ENCODE data around the gene NAV2. TPM values are rescaled to one million over a fixed set of nuclear protein-coding genes. Genes with fewer than 3 reads are reported as not detected.

NAV2 gene
- total RNA-seq, 1 experiment from 2014 or later = 46.3 TPM

DNA sequence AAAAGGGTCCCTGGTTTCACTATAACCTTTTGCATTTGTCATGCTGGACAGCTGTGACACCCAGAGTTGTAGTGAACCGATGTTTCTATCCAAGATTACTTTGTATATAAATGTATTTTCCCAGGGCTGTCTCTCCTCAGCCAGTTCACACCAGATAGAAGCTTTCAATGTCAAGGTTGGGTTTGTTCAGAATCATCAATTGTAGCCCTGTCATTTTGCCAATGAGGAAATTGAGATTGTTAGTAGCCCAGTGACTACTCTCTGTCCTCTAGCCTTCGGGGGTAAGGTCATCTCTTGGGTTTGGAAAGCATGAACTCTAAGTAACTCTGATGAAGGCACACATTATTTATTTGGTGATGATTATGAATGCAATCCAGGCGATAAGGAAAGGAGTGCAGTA, 282.0 kb downstream of the NAV2 start:
- no peak for TF ChIP-seq CTCF (conservative IDR thresholded peaks at IDR 0.05)
- no peak overlapping the region for H2AK5ac ChIP-seq (ENCODE audit: insufficient read length, low read length)
- no peak overlapping the region for H3K23ac ChIP-seq (ENCODE audit: insufficient read length, low read depth, low read length)
- no peaks in the 10 kb centered on the region for H4K20me1 ChIP-seq (ENCODE audit: control insufficient read depth, insufficient read depth, insufficient read length)
- H3K4ac ChIP-seq (ENCODE audit: low read depth, low read length) = no peak overlapping the region
- DNase-seq = no peak
- Mint-ChIP-seq H3K4me3 (no peak overlapping the region), H3K36me3 (ENCODE audit: insufficient read depth in 1 of 3, low read depth in 3 of 3) (peaks cover 19 to 37% (median 24%) of the 10 kb centered on the region in 3 experiments), H3K9me3 (no peaks in the 10 kb centered on the region; a peak in 1 of 5 replicates), H3K27ac (no peak overlapping the region), H3K27me3 (ENCODE audit: low read depth) (peaks cover 55% of the 10 kb centered on the region), H3K4me1 (peaks cover 10 to 26% of the 10 kb centered on the region in 2 experiments)
- no peak overlapping the region for H3K4me2 ChIP-seq (ENCODE audit: insufficient read depth, insufficient read length, low read length)
- no peak overlapping the region for H3K27ac ChIP-seq (ENCODE audit: insufficient read length, low read depth, low read length)
- no peaks in the 10 kb centered on the region for H3K9me3 ChIP-seq (ENCODE audit: control insufficient read depth, low read depth, low read length)
- no peaks in the 10 kb centered on the region for H3K79me2 ChIP-seq (ENCODE audit: insufficient read depth, low read length)
- H3K18ac ChIP-seq (ENCODE audit: insufficient read length, low read depth, low read length) = no peak overlapping the region
- WGBS (ENCODE audit: extremely low coverage, insufficient read length, low lambda C conversion rate) = no CpG with 5 or more reads among the region's 3 CpGs
- H2AFZ ChIP-seq (ENCODE audit: low read length) = no peak overlapping the region
- H4K5ac ChIP-seq (ENCODE audit: insufficient read length, low read depth, low read length) = no peak overlapping the region
- H3K14ac ChIP-seq (ENCODE audit: insufficient read depth, low read length) = no peak overlapping the region
- no peak overlapping the region for H4K91ac ChIP-seq (ENCODE audit: insufficient read length, low read depth, low read length)
- H3K79me1 ChIP-seq (ENCODE audit: insufficient read depth, low read depth, low read length, poor library complexity, severe bottlenecking) = no peaks in the 10 kb centered on the region
- no peaks in the 10 kb centered on the region; the same call in 1 of the 2 replicates for H3K27me3 ChIP-seq (ENCODE audit: insufficient read depth, low read length)
- no peak overlapping the region for H3K9ac ChIP-seq (ENCODE audit: extremely low read depth, insufficient read length, low read length)
- H3K4me1 ChIP-seq (ENCODE audit: insufficient read depth, low read length) = peaks cover under 1% of the 10 kb centered on the region; the same call in 1 of the 2 replicates
- H2BK120ac ChIP-seq (ENCODE audit: low read depth, low read length, poor library complexity, severe bottlenecking) = no peak overlapping the region
- no peak overlapping the region for H3K56ac ChIP-seq (ENCODE audit: insufficient read length, low read depth, low read length)
- H4K8ac ChIP-seq (replicated peaks; ENCODE audit: insufficient read length, low read depth, low read length) = no peak overlapping the region
- H2BK20ac ChIP-seq (ENCODE audit: low read depth, low read length, poor library complexity, severe bottlenecking) = no peak overlapping the region
- H3T11ph ChIP-seq (ENCODE audit: low read length) = no peak overlapping the region
- no peaks in the 10 kb centered on the region for H3K23me2 ChIP-seq (ENCODE audit: insufficient read length, low read depth, low read length, poor library complexity, severe bottlenecking)
- H2BK15ac ChIP-seq (ENCODE audit: low read depth, low read length) = no peak overlapping the region
- H2BK5ac ChIP-seq (ENCODE audit: insufficient read length, low read length) = no peak overlapping the region
- H2BK12ac ChIP-seq (ENCODE audit: insufficient read length, low read depth, low read length) = no peak overlapping the region
